Measurements from ENCODE around the gene KCNAB2. TPM values are rescaled to one million over a fixed set of nuclear protein-coding genes. Genes with fewer than 3 reads are reported as not detected.

The KCNAB2 gene
- total RNA-seq, 3 donors from 2014 or later = 199 to 230 (median 202) TPM

GRCh38 chr1:6140413-6140812 is 94.7 kb downstream of the KCNAB2 start:
- H3K4me1 Mint-ChIP-seq (ENCODE audit: low read depth) = no peaks in the 10 kb centered on the region
- no peak for DNase-seq
- H3K9me3 Mint-ChIP-seq = no peaks in the 10 kb centered on the region
- H3K4me3 Mint-ChIP-seq = no peak overlapping the region
- H3K36me3 Mint-ChIP-seq (ENCODE audit: insufficient read depth) = no peaks in the 10 kb centered on the region
- H3K27me3 Mint-ChIP-seq (ENCODE audit: low read depth) = peaks cover 2% of the 10 kb centered on the region
- no peak for ATAC-seq

GRCh38 chr1:6141592-6141991 is 95.9 kb downstream of the KCNAB2 start:
- no peak for DNase-seq
- peak; percentile 76 to 79 for ATAC-seq
- H3K4me1 Mint-ChIP-seq (ENCODE audit: low read depth) = no peaks in the 10 kb centered on the region
- H3K27me3 Mint-ChIP-seq (ENCODE audit: low read depth) = peaks cover 5% of the 10 kb centered on the region
- no peaks in the 10 kb centered on the region for H3K36me3 Mint-ChIP-seq (ENCODE audit: insufficient read depth)
- no peak overlapping the region for H3K4me3 Mint-ChIP-seq
- no peaks in the 10 kb centered on the region for H3K9me3 Mint-ChIP-seq

GRCh38 chr1:6142036-6142621 is 96.4 kb downstream of the KCNAB2 start:
- H3K36me3 Mint-ChIP-seq (ENCODE audit: insufficient read depth) = no peaks in the 10 kb centered on the region
- H3K4me3 Mint-ChIP-seq = no peak overlapping the region
- DNase-seq = no peak
- no peaks in the 10 kb centered on the region for H3K4me1 Mint-ChIP-seq (ENCODE audit: low read depth)
- H3K9me3 Mint-ChIP-seq = no peaks in the 10 kb centered on the region
- peaks cover 5% of the 10 kb centered on the region for H3K27me3 Mint-ChIP-seq (ENCODE audit: low read depth)
- no peak for ATAC-seq

GRCh38 chr1:6142734-6143133 is 97.0 kb downstream of the KCNAB2 start:
- Mint-ChIP-seq H3K4me1 (ENCODE audit: low read depth) (no peaks in the 10 kb centered on the region), H3K27me3 (ENCODE audit: low read depth) (peaks cover 7% of the 10 kb centered on the region), H3K4me3 (no peak overlapping the region), H3K36me3 (ENCODE audit: insufficient read depth) (no peaks in the 10 kb centered on the region), H3K9me3 (no peaks in the 10 kb centered on the region)
- DNase-seq (no peak), ATAC-seq (no peak)

- no peak for DNase-seq
- no peak for ATAC-seq
- peaks cover 13% of the 10 kb centered on the region for H3K27me3 Mint-ChIP-seq (ENCODE audit: low read depth)
- H3K4me1 Mint-ChIP-seq (ENCODE audit: low read depth) = peaks cover 2% of the 10 kb centered on the region
- no peaks in the 10 kb centered on the region for H3K9me3 Mint-ChIP-seq
- no peak overlapping the region for H3K4me3 Mint-ChIP-seq
- no peaks in the 10 kb centered on the region for H3K36me3 Mint-ChIP-seq (ENCODE audit: insufficient read depth)
Measured at GRCh38 chr1:6143395-6143794, 97.7 kb downstream of the KCNAB2 start.

- Mint-ChIP-seq H3K9me3 (no peaks in the 10 kb centered on the region), H3K36me3 (ENCODE audit: insufficient read depth) (no peaks in the 10 kb centered on the region), H3K4me3 (no peak overlapping the region), H3K4me1 (ENCODE audit: low read depth) (peaks cover 3% of the 10 kb centered on the region), H3K27me3 (ENCODE audit: low read depth) (peaks cover 15% of the 10 kb centered on the region)
- DNase-seq = no peak
- no peak for ATAC-seq
Measured at GRCh38 chr1:6144175-6144574, 98.5 kb downstream of the KCNAB2 start.

- Mint-ChIP-seq H3K36me3 (ENCODE audit: insufficient read depth) (no peaks in the 10 kb centered on the region), H3K4me3 (no peak overlapping the region), H3K9me3 (no peaks in the 10 kb centered on the region), H3K4me1 (ENCODE audit: low read depth) (peaks cover 3% of the 10 kb centered on the region), H3K27me3 (ENCODE audit: low read depth) (peaks cover 15% of the 10 kb centered on the region)
- DNase-seq (no peak), ATAC-seq (no peak)
Measured at GRCh38 chr1:6144647-6145395, 99.1 kb downstream of the KCNAB2 start.

- Mint-ChIP-seq H3K36me3 (ENCODE audit: insufficient read depth) (no peaks in the 10 kb centered on the region), H3K4me1 (ENCODE audit: low read depth) (peaks cover 3% of the 10 kb centered on the region), H3K9me3 (no peaks in the 10 kb centered on the region), H3K4me3 (no peak overlapping the region), H3K27me3 (ENCODE audit: low read depth) (peaks cover 15% of the 10 kb centered on the region)
- no peak for ATAC-seq
- no peak for DNase-seq
Measured at GRCh38 chr1:6145396-6145750, 99.7 kb downstream of the KCNAB2 start.

- DNase-seq = no peak
- no peaks in the 10 kb centered on the region for H3K36me3 Mint-ChIP-seq (ENCODE audit: insufficient read depth)
- no peak for ATAC-seq
- H3K27me3 Mint-ChIP-seq (ENCODE audit: low read depth) = peaks cover 15% of the 10 kb centered on the region
- H3K4me3 Mint-ChIP-seq = no peak overlapping the region
- H3K4me1 Mint-ChIP-seq (ENCODE audit: low read depth) = peaks cover 3% of the 10 kb centered on the region
- no peaks in the 10 kb centered on the region for H3K9me3 Mint-ChIP-seq
Measured at GRCh38 chr1:6145864-6146410, 100.2 kb downstream of the KCNAB2 start.

- ATAC-seq (peak; percentile 95 to 98), DNase-seq (peak; percentile 57)
- Mint-ChIP-seq H3K4me3 (peak overlapping the region; percentile 54), H3K27me3 (ENCODE audit: low read depth) (peaks cover 20% of the 10 kb centered on the region), H3K36me3 (ENCODE audit: insufficient read depth) (no peaks in the 10 kb centered on the region), H3K9me3 (no peaks in the 10 kb centered on the region), H3K4me1 (ENCODE audit: low read depth) (peaks cover 3% of the 10 kb centered on the region)
Measured at GRCh38 chr1:6148497-6149241, 103.0 kb downstream of the KCNAB2 start.

GRCh38 chr1:6149597-6149996 is 103.9 kb downstream of the KCNAB2 start:
- no peak for DNase-seq
- peaks cover 3% of the 10 kb centered on the region for H3K4me1 Mint-ChIP-seq (ENCODE audit: low read depth)
- H3K36me3 Mint-ChIP-seq (ENCODE audit: insufficient read depth) = no peaks in the 10 kb centered on the region
- no peaks in the 10 kb centered on the region for H3K9me3 Mint-ChIP-seq
- no peak overlapping the region for H3K4me3 Mint-ChIP-seq
- peaks cover 20% of the 10 kb centered on the region for H3K27me3 Mint-ChIP-seq (ENCODE audit: low read depth)
- no peak for ATAC-seq

GRCh38 chr1:6150006-6150938 is 104.6 kb downstream of the KCNAB2 start:
- Mint-ChIP-seq H3K36me3 (ENCODE audit: insufficient read depth) (no peaks in the 10 kb centered on the region), H3K4me3 (no peak overlapping the region)

More at GRCh38 chr1:6150006-6150938, 104.6 kb downstream of the KCNAB2 start:
- no peak for DNase-seq
- Mint-ChIP-seq H3K4me1 (ENCODE audit: low read depth) (peaks cover 5% of the 10 kb centered on the region), H3K27me3 (ENCODE audit: low read depth) (peaks cover 20% of the 10 kb centered on the region), H3K9me3 (no peaks in the 10 kb centered on the region)
- no peak for ATAC-seq
